Breast epithelium (tissue), 3 donors: ENCODE data around the gene AK1.

Source experiments
- POLR2A ChIP-seq: fragments of 450-650 bp; IDR thresholded peaks from one replicate; pipeline ENCODE4 v1.6.1; 2016; ENCODE audit warnings: antibody characterized with exemption, mild to moderate bottlenecking, moderate library complexity
- POLR2AphosphoS5 ChIP-seq, 3 donors: sonication (generic); formaldehyde crosslinking; IDR thresholded peaks; one replicate each; pipeline ENCODE4 v1.6.1; 2017; ENCODE audit warnings: antibody characterized with exemption in 3 of 3
- TF ChIP-seq, protein P1 (sequence below), 3 donors: fragments of 450-650 bp; IDR thresholded peaks; one replicate each; pipeline ENCODE4 v1.5.1; 2016 to 2017; ENCODE audit warnings: antibody characterized with exemption in 3 of 3, mild to moderate bottlenecking in 3 of 3, moderate library complexity in 3 of 3

DNA sequence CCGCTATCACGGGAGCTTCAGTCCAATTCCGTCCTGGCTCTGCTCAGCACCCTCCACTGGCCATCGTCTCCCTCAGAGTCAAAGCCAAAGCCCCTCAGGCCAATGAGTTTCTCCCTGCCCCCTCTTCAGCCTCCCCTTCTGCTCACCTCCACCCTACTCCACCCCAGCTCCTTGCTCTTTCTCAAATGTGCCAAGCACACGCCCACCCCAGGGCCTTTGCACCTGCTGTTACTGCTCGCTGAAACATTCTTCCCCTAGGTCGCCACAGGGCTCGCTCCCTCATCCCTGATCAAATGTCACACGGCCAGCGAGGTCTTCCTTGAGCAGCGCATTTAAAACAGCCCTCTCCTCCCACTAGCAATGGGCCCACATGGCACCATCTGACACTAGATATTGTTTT, 16.7 kb downstream of the AK1 start:
- TF ChIP-seq, protein P1, sequence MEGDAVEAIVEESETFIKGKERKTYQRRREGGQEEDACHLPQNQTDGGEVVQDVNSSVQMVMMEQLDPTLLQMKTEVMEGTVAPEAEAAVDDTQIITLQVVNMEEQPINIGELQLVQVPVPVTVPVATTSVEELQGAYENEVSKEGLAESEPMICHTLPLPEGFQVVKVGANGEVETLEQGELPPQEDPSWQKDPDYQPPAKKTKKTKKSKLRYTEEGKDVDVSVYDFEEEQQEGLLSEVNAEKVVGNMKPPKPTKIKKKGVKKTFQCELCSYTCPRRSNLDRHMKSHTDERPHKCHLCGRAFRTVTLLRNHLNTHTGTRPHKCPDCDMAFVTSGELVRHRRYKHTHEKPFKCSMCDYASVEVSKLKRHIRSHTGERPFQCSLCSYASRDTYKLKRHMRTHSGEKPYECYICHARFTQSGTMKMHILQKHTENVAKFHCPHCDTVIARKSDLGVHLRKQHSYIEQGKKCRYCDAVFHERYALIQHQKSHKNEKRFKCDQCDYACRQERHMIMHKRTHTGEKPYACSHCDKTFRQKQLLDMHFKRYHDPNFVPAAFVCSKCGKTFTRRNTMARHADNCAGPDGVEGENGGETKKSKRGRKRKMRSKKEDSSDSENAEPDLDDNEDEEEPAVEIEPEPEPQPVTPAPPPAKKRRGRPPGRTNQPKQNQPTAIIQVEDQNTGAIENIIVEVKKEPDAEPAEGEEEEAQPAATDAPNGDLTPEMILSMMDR (IDR thresholded peaks at IDR 0.05), result no peak
- TF ChIP-seq POLR2A (no peak), POLR2AphosphoS5 (IDR thresholded peaks at IDR 0.05) (no peak)
